ENCODE measurements around the gene PLXDC1. TPM values are rescaled to one million over a fixed set of nuclear protein-coding genes. Genes with fewer than 3 reads are reported as not detected.

PLXDC1 gene
- total and polyA plus RNA-seq, 2 experiments from 2014 or later = 0.28 to 0.91 TPM

- TF ChIP-seq ETS1 (IDR thresholded peaks at IDR 0.05) (no peak), REST (IDR thresholded peaks at IDR 0.05; ENCODE audit: unreplicated experiment) (no peak)
These were observed 88.4 kb downstream of the PLXDC1 start (continued) for GRCh38 chr17:39062846-39063680.

- Histone ChIP-seq H3K36me3 (ENCODE audit: insufficient read depth) (no peaks in the 10 kb centered on the region), H3F3A (replicated peaks; ENCODE audit: low read depth) (0 out of 2 replicates have a peak, but pooled peaks cover 4% of the 10 kb centered on the region), H2AFZ (no peak overlapping the region), H3K79me2 (replicated peaks; ENCODE audit: insufficient read depth) (no peaks in the 10 kb centered on the region), H3K4me3 (no peak overlapping the region), H3K4me2 (no peak overlapping the region), H4K20me1 (replicated peaks; ENCODE audit: insufficient read depth) (no peaks in the 10 kb centered on the region), H3K9me2 (ENCODE audit: insufficient read depth) (no peaks in the 10 kb centered on the region), H3K27me3 (ENCODE audit: insufficient read depth) (no peaks in the 10 kb centered on the region), H3K4me1 (ENCODE audit: insufficient read depth) (peaks cover 10% of the 10 kb centered on the region), H3K27ac (ENCODE audit: low read depth) (no peak overlapping the region)
- peaks cover 5% of the 10 kb centered on the region; the same call in 2 of the 3 replicates for H3K36me3 Mint-ChIP-seq (ENCODE audit: low read depth)
- no peak overlapping the region for H3K27ac Mint-ChIP-seq
- H3K4me3 Mint-ChIP-seq = no peak overlapping the region
- H3K9me3 Mint-ChIP-seq = peaks cover 9% of the 10 kb centered on the region
- ATAC-seq (no peak), DNase-seq (ENCODE audit: low spot score) (no peak)
- H3K4me1 Mint-ChIP-seq = peaks cover 20% of the 10 kb centered on the region
- peaks cover 7% of the 10 kb centered on the region for H3K27me3 Mint-ChIP-seq (ENCODE audit: insufficient read depth, low read depth, poor library complexity)
- TF ChIP-seq ZNF462 (CRISPR knock-in tag; IDR thresholded peaks at IDR 0.05) = no peak
- no peak for TF ChIP-seq NANOG (IDR thresholded peaks at IDR 0.05; ENCODE audit: borderline replicate concordance)
- TF ChIP-seq JUNB (IDR thresholded peaks at IDR 0.05; ENCODE audit: unreplicated experiment) = no peak
- no peak for TF ChIP-seq ZNF114 (CRISPR knock-in tag; IDR thresholded peaks at IDR 0.05)
- TF ChIP-seq POLR2AphosphoS5 (IDR thresholded peaks at IDR 0.05; ENCODE audit: low read depth) = no peak
- TF ChIP-seq ZNF331 (CRISPR knock-in tag; IDR thresholded peaks at IDR 0.05; ENCODE audit: low read depth) = no peak
- TF ChIP-seq STAT1 (IDR thresholded peaks at IDR 0.05; ENCODE audit: unreplicated experiment) = no peak
- no peak for TF ChIP-seq REST (IDR thresholded peaks at IDR 0.05; ENCODE audit: unreplicated experiment)
These were observed 92.9 kb downstream of the PLXDC1 start for GRCh38 chr17:39058524-39058923.
